ENCODE measurements around the gene MPL.

Gene MPL

DNA sequence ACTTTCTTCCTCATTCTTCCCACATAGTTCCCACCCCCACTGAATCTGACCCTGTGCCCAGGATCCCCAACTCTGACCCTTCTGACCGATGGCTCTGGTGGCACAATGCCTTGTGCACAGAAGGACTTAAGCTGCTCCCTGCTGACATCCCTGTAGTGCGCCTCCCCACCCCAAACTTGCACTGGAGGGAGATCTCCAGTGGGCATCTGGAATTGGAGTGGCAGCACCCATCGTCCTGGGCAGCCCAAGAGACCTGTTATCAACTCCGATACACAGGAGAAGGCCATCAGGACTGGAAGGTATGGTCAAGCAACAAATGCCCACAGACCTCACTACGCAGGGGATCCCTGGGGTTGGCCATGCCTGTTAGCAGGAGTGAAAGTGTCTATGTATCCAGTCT lies 9.0 kb downstream of the MPL start:
- DNase-seq (ENCODE audit: extremely low read depth, low read depth) = no peak
- no peak for TF ChIP-seq CTCF (IDR thresholded peaks at IDR 0.05; ENCODE audit: low read depth, low read length, missing control alignments)
- no peak overlapping the region for H3K4me3 ChIP-seq (replicated peaks; ENCODE audit: low read depth, low read length)

GRCh38 chr1:43348343-43348808 lies 10.8 kb downstream of the MPL start:
- no peak for TF ChIP-seq CTCF (IDR thresholded peaks at IDR 0.05; ENCODE audit: low read depth, low read length, missing control alignments)
- no peak for DNase-seq (ENCODE audit: extremely low read depth, low read depth)
- peak overlapping the region; percentile 41 for H3K4me3 ChIP-seq (replicated peaks; ENCODE audit: low read depth, low read length)

DNA sequence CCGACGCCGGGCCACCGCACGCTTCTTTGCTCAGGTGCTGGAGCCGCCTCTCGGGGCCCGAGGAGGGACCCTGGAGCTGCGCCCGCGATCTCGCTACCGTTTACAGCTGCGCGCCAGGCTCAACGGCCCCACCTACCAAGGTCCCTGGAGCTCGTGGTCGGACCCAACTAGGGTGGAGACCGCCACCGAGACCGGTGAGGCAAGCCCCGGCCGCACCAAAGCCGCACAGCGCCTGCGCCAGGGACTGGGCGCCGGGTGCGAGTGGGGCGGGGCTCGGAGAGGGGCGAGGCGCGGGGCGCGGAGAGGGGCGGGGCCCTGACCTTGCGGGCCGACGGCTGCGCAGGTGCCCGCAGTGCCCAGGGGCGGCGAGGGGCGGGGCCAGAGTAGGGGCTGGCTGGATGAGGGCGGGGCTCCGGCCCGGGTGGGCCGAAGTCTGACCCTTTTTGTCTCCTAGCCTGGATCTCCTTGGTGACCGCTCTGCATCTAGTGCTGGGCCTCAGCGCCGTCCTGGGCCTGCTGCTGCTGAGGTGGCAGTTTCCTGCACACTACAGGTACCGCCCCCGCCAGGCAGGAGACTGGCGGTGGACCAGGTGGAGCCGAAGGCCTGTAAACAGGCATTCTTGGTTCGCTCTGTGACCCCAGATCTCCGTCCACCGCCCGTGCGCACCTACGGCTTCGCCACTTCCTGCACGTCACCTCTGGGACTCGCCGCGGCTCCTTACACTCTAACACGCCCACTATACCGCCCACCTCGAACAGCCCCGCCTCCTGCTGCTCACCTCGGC lies 11.4 kb downstream of the MPL start:
- no peak for DNase-seq (ENCODE audit: extremely low read depth, low read depth)
- TF ChIP-seq CTCF (IDR thresholded peaks at IDR 0.05; ENCODE audit: low read depth, low read length, missing control alignments) = no peak
- H3K4me3 ChIP-seq (replicated peaks; ENCODE audit: low read depth, low read length) = peak overlapping the region; percentile 41

DNA sequence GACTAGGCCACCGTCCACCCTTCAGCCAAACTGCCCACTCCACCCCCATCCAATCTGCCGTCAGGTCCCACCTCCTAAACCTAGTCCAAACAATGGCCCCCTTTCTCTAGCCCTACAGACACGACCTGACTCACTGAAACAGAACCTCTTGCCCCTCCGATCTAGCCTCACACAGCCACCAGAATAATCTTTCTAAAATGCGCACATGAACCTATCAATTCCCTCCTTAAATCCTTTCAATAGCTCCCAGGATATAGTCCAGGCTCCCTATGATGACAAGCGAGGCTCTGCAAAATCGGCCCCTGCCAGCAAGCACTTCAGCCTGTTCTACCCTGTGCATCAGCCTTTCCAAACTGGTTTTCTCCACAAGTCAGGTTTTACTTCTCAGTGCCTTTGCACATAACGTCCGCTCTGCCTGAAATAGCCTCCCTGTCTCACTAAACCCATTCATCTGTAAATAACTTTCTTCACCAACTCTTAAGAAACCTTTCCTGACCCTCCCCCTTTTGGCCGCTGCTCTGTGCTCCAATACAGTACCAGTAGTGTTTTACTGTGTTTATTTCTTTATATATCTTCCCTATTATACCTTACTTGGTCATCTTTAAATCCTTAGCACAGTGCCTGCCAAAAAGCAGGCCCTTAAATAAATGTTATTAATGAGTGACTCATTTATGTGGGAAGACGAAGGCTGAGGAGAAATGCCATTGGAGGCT lies 12.1 kb downstream of the MPL start:
- no peak for TF ChIP-seq CTCF (IDR thresholded peaks at IDR 0.05; ENCODE audit: low read depth, low read length, missing control alignments)
- peak; percentile 46 for DNase-seq (ENCODE audit: extremely low read depth, low read depth)
- peak overlapping the region; percentile 41 for H3K4me3 ChIP-seq (replicated peaks; ENCODE audit: low read depth, low read length)

- TF ChIP-seq CTCF (IDR thresholded peaks at IDR 0.05; ENCODE audit: low read depth, low read length, missing control alignments) = no peak
- DNase-seq (ENCODE audit: extremely low read depth, low read depth) = no peak
- no peak overlapping the region for H3K4me3 ChIP-seq (replicated peaks; ENCODE audit: low read depth, low read length)
Measured at GRCh38 chr1:43350976-43351375, 13.4 kb downstream of the MPL start.

DNA sequence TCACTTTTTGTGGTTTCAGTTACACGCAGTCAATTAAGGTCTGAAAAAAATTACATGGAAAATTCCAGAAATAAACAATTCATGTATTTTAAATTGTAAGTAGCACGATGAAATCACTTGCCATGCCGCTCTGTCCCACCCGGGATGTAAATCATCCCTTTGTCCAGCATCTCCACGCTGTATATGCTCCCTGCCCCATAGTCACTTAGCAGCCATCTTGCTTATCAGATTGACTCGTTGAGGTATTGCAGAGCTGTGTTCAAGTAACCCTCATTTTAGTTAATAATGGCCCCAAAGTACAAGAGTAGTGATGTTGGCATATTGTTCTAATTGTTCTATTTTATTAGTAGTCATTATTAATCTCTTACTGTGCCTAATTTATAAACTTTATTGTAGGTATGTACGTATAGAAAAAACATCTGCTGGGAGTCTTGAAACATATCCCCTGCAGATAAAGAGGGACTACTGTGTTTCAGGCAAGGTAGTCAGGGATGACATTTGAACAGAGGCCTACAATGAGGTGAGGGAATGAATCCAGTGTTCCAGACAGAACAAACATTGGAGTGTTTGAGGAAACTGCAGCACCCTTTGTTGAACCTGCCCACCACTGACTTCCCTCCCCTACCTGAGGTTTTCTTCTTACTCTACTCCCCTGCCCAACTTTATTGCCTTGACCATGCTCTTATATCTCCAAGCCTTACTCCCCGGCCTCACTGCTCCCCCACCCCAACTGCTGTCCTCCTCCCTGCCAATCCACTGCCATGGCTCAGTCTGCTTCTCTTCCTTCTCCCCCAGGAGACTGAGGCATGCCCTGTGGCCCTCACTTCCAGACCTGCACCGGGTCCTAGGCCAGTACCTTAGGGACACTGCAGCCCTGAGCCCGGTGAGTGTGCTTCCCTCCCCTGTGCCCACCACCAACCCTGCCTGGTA lies 14.1 kb downstream of the MPL start:
- H3K4me3 ChIP-seq (replicated peaks; ENCODE audit: low read depth, low read length) = no peak overlapping the region
- DNase-seq (ENCODE audit: extremely low read depth, low read depth) = no peak
- no peak for TF ChIP-seq CTCF (IDR thresholded peaks at IDR 0.05; ENCODE audit: low read depth, low read length, missing control alignments)
